ENCODE measurements around the gene SLC10A6. TPM values are rescaled to one million over a fixed set of nuclear protein-coding genes. Genes with fewer than 3 reads are reported as not detected.

The SLC10A6 gene
- total RNA-seq, 1 donor from 2014 or later, result 12.1 TPM

- DNase-seq (ENCODE audit: low read depth) (no peak), FAIRE-seq (no peak)
- Histone ChIP-seq H3K27me3 (ENCODE audit: control insufficient read depth, insufficient read depth, low read length) (no peaks in the 10 kb centered on the region), H3K4me3 (ENCODE audit: low read depth, low read length) (no peak overlapping the region), H3K36me3 (ENCODE audit: control insufficient read depth, insufficient read depth, low read length) (no peaks in the 10 kb centered on the region)
- TF ChIP-seq CTCF (IDR thresholded peaks at IDR 0.05; ENCODE audit: insufficient read depth, low read length, severe bottlenecking), result no peak
Observed at GRCh38 chr4:86893136-86893535, 44.0 kb upstream of the SLC10A6 start.

GRCh38 chr4:86892636-86892960 is 43.4 kb upstream of the SLC10A6 start:
- no peaks in the 10 kb centered on the region for H3K36me3 ChIP-seq (ENCODE audit: control insufficient read depth, insufficient read depth, low read length)
- FAIRE-seq (no peak), DNase-seq (ENCODE audit: low read depth) (no peak)
- no peaks in the 10 kb centered on the region for H3K27me3 ChIP-seq (ENCODE audit: control insufficient read depth, insufficient read depth, low read length)
- H3K4me3 ChIP-seq (ENCODE audit: low read depth, low read length), result peak overlapping the region; percentile 53
- TF ChIP-seq CTCF (IDR thresholded peaks at IDR 0.05; ENCODE audit: insufficient read depth, low read length, severe bottlenecking), result no peak

GRCh38 chr4:86891762-86892635 is 42.8 kb upstream of the SLC10A6 start, which contains the start of gene C4orf36:
TSS of gene C4orf36 (minus strand) at chr4:86892422. CDS start at chr4:86891520, 902 bp downstream.
- no peaks in the 10 kb centered on the region for H3K27me3 ChIP-seq (ENCODE audit: control insufficient read depth, insufficient read depth, low read length)
- peak within 1 kb of the TSS; percentile 53 for H3K4me3 ChIP-seq (ENCODE audit: low read depth, low read length)
- DNase-seq (ENCODE audit: low read depth) (peak; percentile 87), FAIRE-seq (peak; percentile 79)
- peaks cover 1% of the 10 kb centered on the region for H3K36me3 ChIP-seq (ENCODE audit: control insufficient read depth, insufficient read depth, low read length)
- peak; percentile 31 for TF ChIP-seq CTCF (IDR thresholded peaks at IDR 0.05; ENCODE audit: insufficient read depth, low read length, severe bottlenecking)

- DNase-seq (ENCODE audit: low read depth) (no peak), FAIRE-seq (no peak)
- Histone ChIP-seq H3K27me3 (ENCODE audit: control insufficient read depth, insufficient read depth, low read length) (no peaks in the 10 kb centered on the region), H3K4me3 (ENCODE audit: low read depth, low read length) (peak overlapping the region; percentile 53), H3K36me3 (ENCODE audit: control insufficient read depth, insufficient read depth, low read length) (peaks cover 1% of the 10 kb centered on the region)
- no peak for TF ChIP-seq CTCF (IDR thresholded peaks at IDR 0.05; ENCODE audit: insufficient read depth, low read length, severe bottlenecking)
Observed at GRCh38 chr4:86890790-86891189, 41.6 kb upstream of the SLC10A6 start.

- no peaks in the 10 kb centered on the region for H3K36me3 ChIP-seq (ENCODE audit: control insufficient read depth, insufficient read depth, low read length)
- no peaks in the 10 kb centered on the region for H3K27me3 ChIP-seq (ENCODE audit: control insufficient read depth, insufficient read depth, low read length)
- DNase-seq (ENCODE audit: low read depth) (no peak), FAIRE-seq (no peak)
- no peak for TF ChIP-seq CTCF (IDR thresholded peaks at IDR 0.05; ENCODE audit: insufficient read depth, low read length, severe bottlenecking)
- H3K4me3 ChIP-seq (ENCODE audit: low read depth, low read length), result no peak overlapping the region
Observed at GRCh38 chr4:86879641-86880040, 30.5 kb upstream of the SLC10A6 start.
